Measurements from ENCODE around the gene RTN4IP1.
"Not testable (repeated sequence)": the region's sequence is repeated elsewhere in the genome, so short reads cannot be mapped to it uniquely, and the experiment has no call there.

RTN4IP1 gene

DNA sequence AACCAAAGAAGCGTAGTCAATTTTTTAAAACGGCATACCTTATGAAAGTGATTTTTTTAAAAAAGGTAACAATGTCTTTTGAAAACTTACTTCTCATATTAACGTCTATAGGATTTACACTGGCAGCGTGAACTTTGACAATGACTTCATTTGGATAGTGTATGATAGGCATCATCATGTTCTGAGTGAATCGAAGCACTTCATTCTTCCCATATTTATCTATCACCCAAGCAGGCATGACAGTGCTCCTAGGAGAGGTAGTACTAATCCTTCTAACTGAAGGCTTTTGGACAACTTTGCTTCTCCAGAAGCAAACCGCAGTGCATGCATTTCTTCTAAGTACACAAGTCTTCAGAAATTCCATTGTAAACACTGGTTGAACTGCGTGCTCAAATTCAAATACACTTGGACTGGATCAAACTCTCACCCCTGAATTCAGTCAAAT is 618 bp downstream of the RTN4IP1 start:
- Histone ChIP-seq H3K4me3 (ENCODE audit: low read depth, low read length) (peak overlapping the region; percentile 93), H3K27me3 (ENCODE audit: insufficient read depth, low read length) (no peaks in the 10 kb centered on the region), H3K79me2 (ENCODE audit: control insufficient read depth, insufficient read depth, low read length, unreplicated experiment) (peaks cover 36% of the 10 kb centered on the region), H3K36me3 (ENCODE audit: insufficient read depth, low read length) (no peaks in the 10 kb centered on the region), H3K27ac (ENCODE audit: low read depth, low read length) (0 out of 2 replicates have a peak overlapping the region, but pooled peaks have one; percentile 55), H2AFZ (ENCODE audit: low read length, unreplicated experiment) (peak overlapping the region; percentile 87), H3K4me1 (ENCODE audit: control insufficient read depth, insufficient read depth, low read length, unreplicated experiment) (peaks cover 7% of the 10 kb centered on the region)

DNA sequence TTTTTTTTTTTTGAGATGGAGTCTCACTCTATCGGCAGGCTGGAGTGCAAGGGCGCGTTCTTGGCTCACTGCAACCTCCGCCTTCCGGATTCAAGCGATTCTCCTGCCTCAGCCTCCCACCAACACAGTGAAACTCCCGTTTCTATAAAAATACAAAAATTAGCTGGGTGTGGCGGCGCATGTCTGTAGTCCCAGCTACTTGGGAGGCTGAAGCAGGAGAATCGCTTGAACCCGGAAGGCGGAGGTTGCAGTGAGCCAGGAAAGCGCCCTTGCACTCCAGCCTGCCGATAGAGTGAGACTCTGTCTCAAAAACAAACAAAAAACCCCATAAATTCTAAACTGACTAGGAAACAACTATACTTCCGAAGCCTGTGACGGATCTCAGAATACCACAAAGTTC is 1.5 kb downstream of the RTN4IP1 start:
- H3K4me1 ChIP-seq (ENCODE audit: control insufficient read depth, insufficient read depth, low read length, unreplicated experiment); H3K27me3 ChIP-seq (ENCODE audit: insufficient read depth, low read length); H3K27ac ChIP-seq (ENCODE audit: low read depth, low read length); H2AFZ ChIP-seq (ENCODE audit: low read length, unreplicated experiment); H3K36me3 ChIP-seq (ENCODE audit: insufficient read depth, low read length); H3K4me3 ChIP-seq (ENCODE audit: low read depth, low read length): not testable (repeated sequence)
- H3K79me2 ChIP-seq (ENCODE audit: control insufficient read depth, insufficient read depth, low read length, unreplicated experiment) = peaks cover 26% of the 10 kb centered on the region

DNA sequence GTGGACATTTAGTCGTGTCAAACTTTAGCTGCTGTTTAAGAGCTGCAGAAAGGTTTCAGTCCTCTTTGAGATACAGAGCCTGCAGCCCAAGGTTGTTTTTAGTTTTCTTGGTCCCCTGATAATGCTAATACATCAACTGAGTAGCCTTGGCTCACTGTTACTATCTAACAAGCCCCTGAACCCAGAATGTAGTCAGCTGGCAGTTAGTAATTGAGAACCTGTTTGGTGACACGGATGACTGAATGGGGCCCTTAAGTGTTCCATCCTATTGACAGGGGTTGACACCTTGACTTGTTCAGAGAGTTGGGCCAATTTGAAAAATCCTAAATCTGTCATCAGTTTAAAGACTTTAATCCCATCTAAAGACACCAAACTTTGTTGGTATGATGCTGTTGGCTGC is 2.8 kb downstream of the RTN4IP1 start:
- Histone ChIP-seq H2AFZ (ENCODE audit: low read length, unreplicated experiment) (no peak overlapping the region), H3K27ac (ENCODE audit: low read depth, low read length) (no peak overlapping the region), H3K36me3 (ENCODE audit: insufficient read depth, low read length) (peaks cover 6% of the 10 kb centered on the region; the same call in 1 of the 2 replicates), H3K27me3 (ENCODE audit: insufficient read depth, low read length) (no peaks in the 10 kb centered on the region), H3K4me3 (ENCODE audit: low read depth, low read length) (no peak overlapping the region), H3K79me2 (ENCODE audit: control insufficient read depth, insufficient read depth, low read length, unreplicated experiment) (peaks cover 17% of the 10 kb centered on the region), H3K4me1 (ENCODE audit: control insufficient read depth, insufficient read depth, low read length, unreplicated experiment) (peaks cover 7% of the 10 kb centered on the region)

DNA sequence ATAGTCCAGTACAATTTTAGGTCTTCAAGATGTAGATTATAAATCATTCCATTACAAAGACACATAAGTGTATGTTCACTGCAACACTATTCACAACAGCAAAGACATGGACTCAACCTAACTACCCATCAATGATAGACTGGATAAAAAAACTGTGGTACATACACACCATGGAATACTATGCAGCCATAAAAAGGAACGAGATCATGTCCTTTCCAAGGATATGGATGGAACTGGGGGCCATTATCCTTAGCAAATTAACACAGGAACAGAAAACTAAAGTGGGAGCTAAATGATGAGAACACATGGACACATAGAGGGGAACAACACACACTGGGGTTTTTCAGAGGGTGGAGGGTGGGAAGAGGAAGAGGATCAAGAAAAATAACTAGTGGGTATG is 6.3 kb downstream of the RTN4IP1 start:
- Histone ChIP-seq H2AFZ (ENCODE audit: low read length, unreplicated experiment) (no peak overlapping the region), H3K27me3 (ENCODE audit: insufficient read depth, low read length) (no peaks in the 10 kb centered on the region), H3K79me2 (ENCODE audit: control insufficient read depth, insufficient read depth, low read length, unreplicated experiment) (no peaks in the 10 kb centered on the region), H3K36me3 (ENCODE audit: insufficient read depth, low read length) (peaks cover 9% of the 10 kb centered on the region; the same call in 1 of the 2 replicates), H3K4me1 (ENCODE audit: control insufficient read depth, insufficient read depth, low read length, unreplicated experiment) (no peaks in the 10 kb centered on the region), H3K4me3 (ENCODE audit: low read depth, low read length) (no peak overlapping the region), H3K27ac (ENCODE audit: low read depth, low read length) (no peak overlapping the region)

DNA sequence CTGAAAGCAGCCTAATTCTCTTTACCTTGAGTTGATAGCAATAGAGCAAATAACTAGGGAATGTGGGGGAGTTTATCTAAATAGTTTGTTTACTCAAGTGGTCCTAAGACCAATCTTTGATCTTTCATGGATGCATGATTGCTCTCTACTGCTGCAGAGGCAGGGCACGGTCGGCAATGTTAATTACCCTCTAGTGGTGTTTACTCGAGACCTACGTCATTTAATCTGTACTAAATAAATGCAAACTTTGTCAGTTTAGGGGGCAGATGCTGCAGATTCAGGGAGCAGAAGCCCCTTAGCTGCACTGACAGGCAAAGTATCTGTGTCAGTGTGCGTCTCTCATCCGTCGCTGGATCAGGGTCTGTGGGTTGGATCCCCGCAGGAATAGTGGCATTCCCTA is 6.9 kb downstream of the RTN4IP1 start:
- H3K36me3 ChIP-seq (ENCODE audit: insufficient read depth, low read length) = peaks cover 9% of the 10 kb centered on the region; the same call in 1 of the 2 replicates
- no peak overlapping the region for H3K4me3 ChIP-seq (ENCODE audit: low read depth, low read length)
- H2AFZ ChIP-seq (ENCODE audit: low read length, unreplicated experiment) = no peak overlapping the region
- H3K27ac ChIP-seq (ENCODE audit: low read depth, low read length) = no peak overlapping the region
- H3K79me2 ChIP-seq (ENCODE audit: control insufficient read depth, insufficient read depth, low read length, unreplicated experiment) = no peaks in the 10 kb centered on the region
- H3K4me1 ChIP-seq (ENCODE audit: control insufficient read depth, insufficient read depth, low read length, unreplicated experiment) = no peaks in the 10 kb centered on the region
- no peaks in the 10 kb centered on the region for H3K27me3 ChIP-seq (ENCODE audit: insufficient read depth, low read length)

DNA sequence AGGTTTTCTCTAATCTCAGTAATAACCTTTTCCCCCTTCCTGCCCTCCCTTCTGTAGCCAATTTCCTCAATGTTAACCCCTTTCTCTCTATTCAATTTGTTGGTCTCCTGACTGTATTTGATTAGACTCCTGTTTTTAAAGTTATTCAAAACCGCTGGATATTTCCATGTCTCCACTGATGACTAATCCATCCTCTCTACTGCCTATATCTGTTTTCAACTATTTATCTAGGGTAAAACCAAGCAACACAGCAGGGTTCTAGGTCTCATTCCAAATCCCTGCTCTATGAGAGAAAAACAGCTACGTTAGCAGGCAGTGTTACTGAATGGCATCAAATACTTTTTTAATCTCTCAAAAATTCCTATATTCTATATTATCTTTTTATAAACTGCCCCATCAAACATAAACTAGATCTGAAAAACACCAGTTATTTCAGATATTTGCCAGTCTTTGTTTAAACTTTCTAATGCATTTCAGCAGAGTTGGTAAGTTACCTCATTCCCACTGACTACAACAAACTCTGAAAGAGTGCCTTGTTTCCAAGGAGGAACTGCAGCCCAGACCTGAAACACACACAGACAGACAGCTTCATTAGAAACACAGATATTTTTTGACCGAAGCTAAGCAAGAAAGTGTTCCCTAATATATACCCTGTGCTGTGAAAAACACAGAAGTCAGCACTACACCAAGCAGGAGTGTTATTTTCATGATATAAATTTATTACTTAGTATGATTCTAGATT is 8.2 kb downstream of the RTN4IP1 start:
- no peaks in the 10 kb centered on the region for H3K27me3 ChIP-seq (ENCODE audit: insufficient read depth, low read length)
- peaks cover 9% of the 10 kb centered on the region; the same call in 1 of the 2 replicates for H3K36me3 ChIP-seq (ENCODE audit: insufficient read depth, low read length)
- H3K79me2 ChIP-seq (ENCODE audit: control insufficient read depth, insufficient read depth, low read length, unreplicated experiment) = no peaks in the 10 kb centered on the region
- H3K27ac ChIP-seq (ENCODE audit: low read depth, low read length) = no peak overlapping the region
- H3K4me3 ChIP-seq (ENCODE audit: low read depth, low read length) = no peak overlapping the region
- H3K4me1 ChIP-seq (ENCODE audit: control insufficient read depth, insufficient read depth, low read length, unreplicated experiment) = no peaks in the 10 kb centered on the region
- H2AFZ ChIP-seq (ENCODE audit: low read length, unreplicated experiment) = no peak overlapping the region

DNA sequence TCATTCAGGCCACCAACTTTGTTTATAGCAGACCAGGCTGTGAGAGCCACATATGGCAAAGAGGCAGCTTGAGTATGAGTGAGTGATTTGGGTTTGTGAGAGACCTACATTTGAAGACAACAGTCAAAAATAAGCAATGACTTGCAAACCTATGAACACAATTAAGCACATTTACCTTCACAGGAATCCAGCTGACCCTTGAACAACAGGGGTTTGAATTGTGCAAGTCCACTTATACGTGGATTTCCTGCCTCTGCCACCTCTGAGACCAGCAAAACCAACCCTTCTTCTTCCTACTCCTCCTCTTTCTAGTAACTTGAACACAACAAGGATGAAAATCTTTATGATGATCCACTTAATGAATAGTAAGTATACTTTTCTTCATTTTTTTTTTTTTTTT is 10.1 kb downstream of the RTN4IP1 start:
- H3K27ac ChIP-seq (ENCODE audit: low read depth, low read length) = no peak overlapping the region
- no peaks in the 10 kb centered on the region for H3K27me3 ChIP-seq (ENCODE audit: insufficient read depth, low read length)
- H3K4me1 ChIP-seq (ENCODE audit: control insufficient read depth, insufficient read depth, low read length, unreplicated experiment) = no peaks in the 10 kb centered on the region
- peaks cover 9% of the 10 kb centered on the region; the same call in 1 of the 2 replicates for H3K36me3 ChIP-seq (ENCODE audit: insufficient read depth, low read length)
- H2AFZ ChIP-seq (ENCODE audit: low read length, unreplicated experiment) = no peak overlapping the region
- no peaks in the 10 kb centered on the region for H3K79me2 ChIP-seq (ENCODE audit: control insufficient read depth, insufficient read depth, low read length, unreplicated experiment)
- H3K4me3 ChIP-seq (ENCODE audit: low read depth, low read length) = no peak overlapping the region

DNA sequence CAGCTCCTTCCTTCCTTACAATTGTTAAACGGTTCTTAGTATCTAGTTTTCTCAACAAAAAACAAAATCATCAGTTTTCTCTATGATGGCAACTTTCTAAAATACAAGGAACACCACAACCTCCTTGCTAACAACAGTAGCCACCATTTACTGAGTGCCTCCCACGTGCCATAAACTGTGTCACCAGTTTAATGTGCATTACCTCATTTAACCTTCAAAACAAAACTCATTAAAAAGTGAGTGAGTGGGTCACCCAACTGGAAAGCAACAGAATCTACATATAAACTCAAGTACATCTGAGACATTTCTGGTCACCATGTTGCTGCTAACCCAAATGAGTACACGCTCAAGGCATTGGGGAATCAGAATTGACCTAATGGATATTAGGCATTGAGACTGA is 11.0 kb downstream of the RTN4IP1 start:
- Histone ChIP-seq H3K4me1 (ENCODE audit: control insufficient read depth, insufficient read depth, low read length, unreplicated experiment) (no peaks in the 10 kb centered on the region), H3K27ac (ENCODE audit: low read depth, low read length) (no peak overlapping the region)

DNA sequence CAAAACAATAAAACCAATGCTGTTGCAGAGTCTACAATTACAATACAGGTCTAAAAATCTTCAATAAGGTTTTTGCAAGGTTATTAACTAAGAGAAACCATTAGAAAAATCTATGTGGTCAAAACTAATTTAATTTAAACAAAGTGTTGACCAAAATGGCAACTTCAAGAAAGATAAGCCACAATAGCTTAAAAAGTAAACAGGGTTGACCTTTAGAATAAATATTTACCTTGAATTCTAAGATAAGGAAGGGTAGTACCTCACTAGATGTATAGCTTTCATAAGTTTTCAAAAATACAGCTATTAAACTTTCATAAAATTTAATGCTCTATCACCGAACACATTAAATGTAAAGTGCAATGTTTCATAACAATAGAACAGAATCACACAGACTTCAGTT is 11.4 kb downstream of the RTN4IP1 start:
- no peak overlapping the region for H3K27ac ChIP-seq (ENCODE audit: low read depth, low read length)
- no peak overlapping the region for H2AFZ ChIP-seq (ENCODE audit: low read length, unreplicated experiment)
- no peaks in the 10 kb centered on the region for H3K4me1 ChIP-seq (ENCODE audit: control insufficient read depth, insufficient read depth, low read length, unreplicated experiment)

More for the DNA sequence above, 11.0 kb downstream of the RTN4IP1 start:
- Histone ChIP-seq H3K4me3 (ENCODE audit: low read depth, low read length) (no peak overlapping the region), H3K27me3 (ENCODE audit: insufficient read depth, low read length) (no peaks in the 10 kb centered on the region), H3K79me2 (ENCODE audit: control insufficient read depth, insufficient read depth, low read length, unreplicated experiment) (no peaks in the 10 kb centered on the region), H2AFZ (ENCODE audit: low read length, unreplicated experiment) (no peak overlapping the region), H3K36me3 (ENCODE audit: insufficient read depth, low read length) (peaks cover 9% of the 10 kb centered on the region; the same call in 1 of the 2 replicates)

DNA sequence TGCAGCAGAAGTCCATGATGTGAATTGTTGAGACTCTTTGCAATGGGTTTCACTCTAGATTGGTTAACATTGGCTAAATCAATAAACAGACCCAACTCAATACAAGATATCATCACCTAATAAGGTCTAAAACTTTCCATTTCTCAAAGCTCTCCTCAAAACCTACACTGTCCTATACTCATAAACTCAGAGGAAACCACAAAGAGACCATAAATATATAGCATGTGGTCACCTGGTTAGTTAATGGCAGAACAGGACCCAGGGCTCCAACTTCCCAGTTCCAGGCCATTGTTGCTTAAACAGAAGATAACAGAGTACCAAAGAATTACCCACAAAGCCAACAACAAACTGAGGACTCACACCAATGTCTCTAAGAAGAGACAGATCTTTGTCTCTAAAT is 12.0 kb downstream of the RTN4IP1 start:
- Histone ChIP-seq H2AFZ (ENCODE audit: low read length, unreplicated experiment) (no peak overlapping the region), H3K36me3 (ENCODE audit: insufficient read depth, low read length) (0 out of 2 replicates have a peak, but pooled peaks cover 3% of the 10 kb centered on the region), H3K27ac (ENCODE audit: low read depth, low read length) (no peak overlapping the region), H3K79me2 (ENCODE audit: control insufficient read depth, insufficient read depth, low read length, unreplicated experiment) (no peaks in the 10 kb centered on the region), H3K27me3 (ENCODE audit: insufficient read depth, low read length) (no peaks in the 10 kb centered on the region), H3K4me3 (ENCODE audit: low read depth, low read length) (no peak overlapping the region), H3K4me1 (ENCODE audit: control insufficient read depth, insufficient read depth, low read length, unreplicated experiment) (no peaks in the 10 kb centered on the region)

More for the DNA sequence above, 11.4 kb downstream of the RTN4IP1 start:
- peaks cover 9% of the 10 kb centered on the region; the same call in 1 of the 2 replicates for H3K36me3 ChIP-seq (ENCODE audit: insufficient read depth, low read length)
- no peak overlapping the region for H3K4me3 ChIP-seq (ENCODE audit: low read depth, low read length)
- H3K79me2 ChIP-seq (ENCODE audit: control insufficient read depth, insufficient read depth, low read length, unreplicated experiment) = no peaks in the 10 kb centered on the region
- H3K27me3 ChIP-seq (ENCODE audit: insufficient read depth, low read length) = no peaks in the 10 kb centered on the region
